Dermis blood vessel endothelial cell (primary cell): ENCODE results near the gene RORB. TPM values are rescaled to one million over a fixed set of nuclear protein-coding genes. Genes with fewer than 3 reads are reported as not detected.

Experiments used
- DNase-seq: peaks from one replicate; pipeline ENCODE4 v3.0.0; 2010
- total RNA-seq: library from RNA; depleted of rRNA; stranded (reverse); fragments of >200 nt; gene quantifications from 2 replicates; pipeline ENCODE4 v1.2.3, GENCODE V29; 2014

RORB gene
- total RNA-seq, 1 donor from 2014 or later = under 0.01 TPM

DNA sequence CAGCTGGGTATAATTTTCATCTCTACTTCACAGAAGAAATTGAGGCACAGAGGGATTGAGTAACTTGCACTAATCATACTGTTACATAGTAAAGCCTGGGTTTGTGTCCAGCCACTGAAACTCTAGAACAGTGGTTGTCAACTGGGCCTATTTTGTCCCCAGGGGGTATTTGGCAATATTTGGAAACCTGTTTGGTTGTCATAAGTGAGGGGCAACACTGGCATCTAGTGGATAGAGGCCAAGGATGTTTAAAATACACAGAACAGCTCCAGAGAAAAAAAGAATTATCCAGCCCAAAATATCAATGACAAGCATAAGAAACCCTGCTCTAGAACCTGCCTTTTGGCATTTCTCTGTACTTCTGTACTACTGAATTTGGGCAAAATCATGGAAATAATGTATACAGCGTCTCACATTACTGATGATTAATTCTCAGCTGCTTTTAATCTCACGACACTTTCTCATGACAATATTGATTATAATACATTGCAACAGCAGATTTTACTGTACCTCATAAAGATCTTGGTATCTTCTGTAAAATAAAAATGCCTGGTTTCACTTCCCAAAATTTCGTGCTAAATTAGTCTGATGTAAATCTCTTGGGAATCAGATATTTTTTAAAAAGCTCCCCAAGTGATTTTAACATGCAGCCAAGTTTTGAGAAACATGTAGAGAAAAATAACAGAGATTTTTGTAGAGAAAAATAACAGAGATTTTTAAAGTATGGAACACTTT, 112.7 kb downstream of the RORB start:
- DNase-seq = no peak

DNA sequence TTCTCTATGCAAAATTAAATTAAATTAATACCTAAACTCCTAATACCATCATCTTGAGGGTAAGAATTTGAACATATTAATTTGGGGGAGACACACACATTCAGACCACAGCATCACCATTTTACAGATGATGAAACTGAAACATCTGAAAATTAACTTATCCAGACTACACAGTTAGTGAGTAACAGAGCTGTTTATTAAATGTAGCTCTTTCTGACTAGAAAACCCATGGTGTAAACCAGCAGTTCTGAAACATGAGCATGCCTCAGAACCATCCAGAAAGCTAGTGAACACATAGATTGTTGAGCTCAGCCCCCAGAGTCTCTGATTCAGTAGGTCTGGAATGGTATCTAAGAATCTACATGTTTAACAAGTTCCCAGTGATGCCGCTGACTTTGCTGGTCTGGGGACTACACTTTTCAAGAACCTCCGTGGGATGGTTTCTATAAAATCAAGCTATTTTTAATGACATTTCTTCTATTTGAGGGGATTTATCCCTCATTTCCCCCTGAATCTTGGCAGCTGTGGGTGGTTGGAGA, 113.5 kb downstream of the RORB start:
- no peak for DNase-seq

DNA sequence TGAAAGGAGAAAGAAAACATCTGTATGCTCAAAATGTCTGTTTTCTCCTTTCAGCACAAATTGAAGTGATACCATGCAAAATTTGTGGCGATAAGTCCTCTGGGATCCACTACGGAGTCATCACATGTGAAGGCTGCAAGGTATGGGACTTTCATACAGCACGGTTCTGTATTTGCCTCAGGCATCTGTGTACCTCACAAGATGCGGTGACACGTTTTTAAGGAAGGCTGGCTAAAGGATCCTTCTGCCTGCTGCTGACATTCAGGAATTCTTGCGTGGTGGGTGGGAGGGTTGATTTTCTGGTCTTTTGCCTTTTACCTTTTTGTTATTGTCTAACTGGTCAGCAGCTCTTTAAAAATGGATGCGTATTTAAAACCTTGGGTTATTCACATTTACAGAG, 133.1 kb downstream of the RORB start:
- no peak for DNase-seq

DNA sequence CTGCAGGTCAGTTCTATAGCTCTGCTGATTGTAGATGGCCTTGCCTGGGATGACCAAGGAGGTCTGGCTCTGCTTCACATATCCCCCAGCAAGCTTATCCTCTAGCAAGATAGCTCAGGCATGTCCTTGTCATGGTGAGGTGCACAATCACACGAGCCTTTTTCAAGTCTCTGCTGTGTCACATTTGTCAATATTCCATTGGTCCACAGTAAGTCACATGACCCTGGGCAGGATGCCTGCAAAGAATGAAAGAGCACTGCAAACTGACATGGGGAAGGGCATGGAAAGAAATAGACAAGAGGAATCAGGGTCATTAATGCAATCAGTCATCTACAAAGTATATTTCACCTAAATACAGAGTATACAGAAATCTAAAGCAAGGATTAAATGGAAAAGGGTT, 142.0 kb downstream of the RORB start:
- DNase-seq = no peak

DNA sequence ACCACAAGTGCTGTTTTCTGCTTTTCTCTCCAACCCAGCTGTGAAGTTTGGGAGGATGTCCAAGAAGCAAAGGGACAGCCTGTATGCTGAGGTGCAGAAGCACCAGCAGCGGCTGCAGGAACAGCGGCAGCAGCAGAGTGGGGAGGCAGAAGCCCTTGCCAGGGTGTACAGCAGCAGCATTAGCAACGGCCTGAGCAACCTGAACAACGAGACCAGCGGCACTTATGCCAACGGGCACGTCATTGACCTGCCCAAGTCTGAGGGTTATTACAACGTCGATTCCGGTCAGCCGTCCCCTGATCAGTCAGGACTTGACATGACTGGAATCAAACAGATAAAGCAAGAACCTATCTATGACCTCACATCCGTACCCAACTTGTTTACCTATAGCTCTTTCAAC, 145.2 kb downstream of the RORB start:
- no peak for DNase-seq

DNA sequence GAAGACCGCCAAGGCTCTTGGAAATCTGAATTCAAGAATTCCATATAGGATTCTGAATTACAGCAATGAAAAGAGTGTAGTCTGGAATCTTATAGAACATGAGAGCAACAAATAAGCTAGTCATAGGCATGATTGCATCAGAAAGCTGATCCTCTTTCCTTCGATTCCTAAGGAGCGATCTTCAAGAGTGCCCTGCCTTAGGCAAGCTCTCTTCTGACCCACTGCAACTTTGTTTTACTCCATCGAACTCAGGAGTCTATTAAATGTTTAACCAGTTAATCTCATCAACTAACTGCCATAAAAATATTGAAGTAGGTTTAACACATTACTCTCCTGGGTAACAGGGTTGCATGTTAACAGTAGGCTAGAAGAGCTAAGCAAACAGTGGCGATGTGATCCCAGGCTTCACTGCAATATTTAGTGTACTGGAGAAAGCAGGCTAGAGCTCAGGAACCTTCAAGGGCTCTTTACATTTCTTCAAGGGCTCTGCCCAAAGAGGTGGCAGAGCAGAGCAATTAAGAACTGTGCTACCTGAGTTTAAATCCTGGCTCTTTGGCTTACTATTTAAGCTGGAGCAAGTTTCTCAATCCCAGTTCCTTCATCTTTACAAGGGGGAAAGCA, 146.3 kb downstream of the RORB start:
- DNase-seq = no peak

DNA sequence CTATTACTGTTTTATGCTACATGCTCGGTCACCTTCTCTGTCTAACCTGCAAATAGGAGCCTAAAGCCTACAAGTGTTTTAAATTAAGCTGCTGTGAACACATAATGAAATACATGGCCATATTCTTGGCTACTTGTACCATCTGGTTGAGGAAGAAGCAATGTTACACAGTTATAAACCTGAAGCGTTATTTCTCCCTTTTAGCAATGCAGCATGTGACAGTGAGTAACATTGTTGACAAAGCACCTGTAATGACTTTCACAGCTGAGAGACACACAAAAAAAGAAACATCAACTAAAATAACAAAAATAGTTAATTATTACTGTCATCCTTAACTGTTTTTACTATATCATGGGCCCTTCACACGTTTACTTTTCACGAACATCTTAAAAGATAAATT, 146.9 kb downstream of the RORB start:
- DNase-seq = no peak

DNA sequence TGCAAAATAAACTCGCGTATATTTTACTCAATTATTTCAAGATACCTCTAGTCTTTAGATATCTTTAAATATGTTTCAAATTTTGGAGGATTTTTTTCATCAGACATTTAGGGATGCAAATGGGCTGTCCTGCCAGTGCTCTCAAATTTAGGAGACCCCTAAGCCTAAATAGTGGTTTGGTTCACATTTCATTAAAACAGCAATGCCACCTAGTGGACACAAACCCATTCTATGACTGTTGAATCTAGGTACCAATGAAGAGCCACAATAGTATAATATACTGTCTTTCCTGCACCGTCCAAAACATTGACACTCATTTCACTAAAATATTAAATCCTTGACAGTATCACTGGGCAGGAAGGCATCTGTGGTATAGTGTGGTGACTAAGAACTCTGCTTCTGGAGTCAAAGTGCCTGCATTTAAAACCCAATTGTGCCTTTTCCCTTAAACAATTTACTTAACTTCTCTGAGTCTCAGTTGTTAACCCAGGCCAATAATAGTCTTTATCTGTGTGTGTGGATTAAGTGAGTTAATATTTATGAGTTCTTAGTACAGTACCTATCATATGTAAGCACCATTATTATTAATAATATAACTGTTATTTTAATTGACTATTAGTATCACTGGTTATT, 148.0 kb downstream of the RORB start:
- DNase-seq = peak; percentile 28

DNA sequence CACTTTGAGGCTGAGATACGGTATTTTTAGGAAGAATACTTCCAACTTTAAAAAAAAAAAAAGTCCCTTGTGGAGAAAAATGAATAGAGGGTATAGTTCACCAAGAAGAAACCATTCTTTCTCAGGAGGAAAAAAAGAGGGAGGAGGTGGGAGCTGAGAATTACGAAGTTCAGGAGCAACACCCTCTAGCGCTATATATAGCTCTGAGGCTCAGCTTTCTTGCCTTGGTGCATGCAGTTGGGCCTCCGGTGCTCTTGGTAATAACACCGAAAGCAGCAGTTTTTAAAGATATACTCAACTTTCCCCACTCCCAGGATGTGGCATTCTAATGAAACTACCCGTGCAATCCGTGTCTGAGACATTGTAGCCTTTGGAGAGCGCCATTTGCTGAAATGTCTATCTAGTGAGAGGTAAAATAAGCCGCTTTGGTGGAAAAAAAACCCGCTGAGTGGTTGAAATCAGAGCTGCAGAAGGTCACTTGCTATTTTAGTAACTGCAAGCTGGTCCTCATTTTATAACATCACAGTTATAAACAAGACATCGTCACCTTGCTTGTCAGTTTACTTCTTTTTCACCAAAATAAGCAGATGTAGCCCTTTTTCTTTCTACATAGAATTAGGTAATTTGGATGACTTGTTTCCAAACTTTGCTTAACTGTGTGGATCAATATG, 156.4 kb downstream of the RORB start:
- DNase-seq = no peak

DNA sequence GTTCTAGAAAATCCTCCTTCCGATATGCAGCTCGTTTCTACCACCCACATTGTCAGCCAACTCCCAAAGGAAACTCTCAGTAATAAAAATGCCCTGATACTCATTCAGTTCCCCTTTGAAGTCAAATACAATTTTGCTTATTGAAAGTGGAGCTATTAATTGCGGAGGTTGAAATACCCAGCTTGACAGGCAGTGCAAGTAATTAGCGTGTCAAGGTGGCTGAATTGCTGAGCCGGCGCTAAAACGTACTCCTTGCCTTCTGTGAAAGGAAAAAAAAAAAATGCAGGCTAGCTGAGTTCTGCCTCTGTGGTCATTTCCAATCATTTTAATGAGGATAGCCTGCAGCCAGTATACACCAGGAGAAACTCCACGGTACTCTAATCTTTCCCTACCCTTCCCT, 165.5 kb downstream of the RORB start:
- no peak for DNase-seq

DNA sequence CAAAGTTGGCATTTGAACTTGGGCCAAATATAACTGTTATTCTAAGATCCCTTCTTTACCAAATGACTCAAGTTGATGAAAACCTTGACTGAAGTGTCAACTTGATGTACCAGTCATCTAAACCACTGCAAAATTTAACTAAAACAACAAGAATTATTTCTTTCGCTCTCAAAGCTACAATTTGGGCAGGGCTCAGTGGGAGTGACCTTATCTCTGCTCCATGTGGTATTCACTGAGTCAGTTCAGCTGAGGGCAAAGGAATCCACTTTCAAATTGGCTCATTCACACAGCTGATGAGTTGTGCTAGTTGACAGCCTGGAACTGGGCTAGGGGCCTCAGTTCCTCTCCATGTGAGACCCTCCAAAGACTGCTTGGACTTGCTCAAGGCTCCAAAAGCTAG, 166.3 kb downstream of the RORB start:
- no peak for DNase-seq

DNA sequence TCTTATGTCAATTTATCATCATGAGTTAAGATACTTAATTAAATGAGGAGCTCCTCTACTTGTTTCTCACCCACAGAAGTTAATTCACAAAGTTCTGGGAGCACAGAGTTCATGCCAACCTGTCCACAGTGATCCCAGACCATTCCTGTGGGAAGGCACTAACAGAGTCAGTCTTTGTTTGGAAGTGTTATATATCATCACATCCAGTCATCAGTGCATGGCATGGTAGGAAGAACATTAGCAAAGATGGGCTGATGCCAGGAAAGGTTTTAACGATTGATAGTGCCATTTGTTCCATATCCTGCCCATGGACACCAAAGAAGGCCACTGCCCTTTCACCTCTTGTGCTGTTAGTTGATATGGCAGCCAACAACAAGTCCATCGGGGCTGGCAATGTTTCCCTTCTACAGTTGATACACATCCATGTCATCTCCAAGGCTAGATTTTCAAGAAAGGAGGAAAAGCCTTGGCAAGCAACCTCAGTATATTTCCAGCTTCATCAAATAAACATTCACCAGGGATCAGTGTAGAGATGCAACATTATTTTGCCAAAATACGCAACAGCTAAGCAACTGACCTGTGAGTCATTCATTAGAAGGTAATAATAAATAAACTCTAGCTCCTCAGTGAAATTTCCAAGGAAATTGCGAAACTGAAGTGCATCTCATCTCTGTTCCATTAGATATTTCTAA, 169.6 kb downstream of the RORB start:
- no peak for DNase-seq

DNA sequence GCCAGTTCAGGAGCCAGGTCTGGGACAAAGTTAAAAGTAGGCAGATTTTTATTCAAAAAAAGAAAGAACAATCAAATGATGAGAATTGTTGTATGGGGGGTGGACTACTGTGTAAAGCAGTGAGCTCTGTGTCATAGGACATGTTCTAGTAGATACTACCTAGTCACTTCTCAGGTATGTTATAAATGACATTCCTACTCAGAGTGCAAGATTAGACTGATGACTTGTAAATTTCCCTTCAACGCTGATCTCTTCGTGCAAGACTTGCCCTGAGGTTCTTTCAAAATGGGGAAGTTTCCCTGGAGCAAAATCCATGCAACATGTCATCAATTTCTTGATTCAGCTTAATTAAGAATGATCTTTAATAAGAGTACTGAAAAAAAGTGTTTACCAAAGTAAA, 175.1 kb downstream of the RORB start:
- no peak for DNase-seq

DNA sequence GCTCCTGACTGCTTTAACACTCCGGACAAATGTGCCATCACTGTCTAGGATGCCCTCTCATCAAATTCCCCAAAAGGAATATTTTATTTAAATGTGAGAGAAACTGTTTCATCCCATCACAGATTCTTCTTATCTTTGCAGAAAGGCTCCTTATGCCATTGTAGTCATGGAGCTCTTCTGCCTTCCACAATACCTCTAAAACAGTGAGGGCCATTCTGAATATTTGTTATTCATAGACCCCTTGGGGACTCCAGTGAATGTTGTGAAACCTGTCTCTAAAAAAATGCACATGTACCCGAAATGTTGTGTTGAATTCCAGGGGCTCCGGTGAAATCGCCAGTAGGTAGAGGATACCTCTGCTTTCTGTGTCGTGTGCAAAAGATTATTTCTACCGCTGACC, 176.9 kb downstream of the RORB start:
- no peak for DNase-seq

DNA sequence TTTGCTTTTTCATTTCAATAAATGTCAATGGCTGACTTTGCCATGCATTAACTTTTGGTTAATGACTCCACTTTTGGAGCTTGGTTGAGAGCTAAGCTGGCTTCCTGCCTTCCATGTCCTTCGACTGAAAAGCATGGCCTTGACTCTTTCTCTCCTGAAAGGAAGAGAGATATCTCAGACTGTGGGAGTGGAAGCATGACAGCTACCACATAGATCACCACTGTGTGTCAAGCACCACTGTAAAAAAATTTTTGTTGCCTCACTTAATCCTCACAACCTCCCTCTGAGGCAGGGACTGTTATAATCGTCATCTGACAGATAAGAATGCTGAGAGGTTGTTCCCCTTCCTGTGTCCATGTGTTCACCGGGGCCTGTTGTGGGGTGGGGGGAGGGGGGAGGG, 184.8 kb downstream of the RORB start:
- DNase-seq = no peak

DNA sequence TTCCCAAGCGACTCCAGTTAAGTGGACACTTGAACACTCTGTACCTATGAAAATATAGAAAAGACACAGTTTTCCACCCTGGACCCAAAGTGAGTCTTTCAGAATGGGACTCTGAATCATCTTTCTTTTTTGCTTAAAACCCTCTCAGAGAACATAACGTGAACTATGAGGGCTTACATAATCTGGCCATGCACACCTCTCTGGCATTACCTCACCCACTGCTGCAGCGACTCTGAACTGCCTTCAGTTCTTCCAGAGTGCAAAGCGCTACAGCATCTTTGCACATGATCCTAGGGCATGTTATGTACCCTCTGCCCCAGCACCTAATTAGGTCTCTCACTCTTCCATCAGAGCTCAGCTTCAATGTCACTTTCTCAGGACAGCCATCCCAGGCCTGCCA, 186.2 kb downstream of the RORB start:
- no peak for DNase-seq

DNA sequence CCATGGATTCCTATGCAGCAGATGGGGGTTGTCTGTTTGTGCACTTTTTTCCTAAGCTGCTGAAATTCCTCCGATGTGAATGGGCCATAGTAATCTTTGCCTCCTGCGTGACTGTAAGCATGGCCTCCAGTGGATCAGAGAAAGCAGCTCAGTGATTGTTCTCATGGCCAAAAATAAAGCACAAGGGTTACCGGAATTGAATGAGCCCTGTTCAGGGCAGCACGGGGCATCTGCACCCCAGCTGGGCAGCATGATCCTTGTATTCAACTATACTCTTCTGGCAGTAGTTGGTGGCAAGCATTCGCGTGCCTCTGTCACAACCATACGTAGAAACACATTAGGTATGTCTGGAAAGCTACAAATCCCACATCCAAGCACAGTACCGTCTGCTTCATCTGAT, 193.9 kb downstream of the RORB start:
- DNase-seq = no peak

DNA sequence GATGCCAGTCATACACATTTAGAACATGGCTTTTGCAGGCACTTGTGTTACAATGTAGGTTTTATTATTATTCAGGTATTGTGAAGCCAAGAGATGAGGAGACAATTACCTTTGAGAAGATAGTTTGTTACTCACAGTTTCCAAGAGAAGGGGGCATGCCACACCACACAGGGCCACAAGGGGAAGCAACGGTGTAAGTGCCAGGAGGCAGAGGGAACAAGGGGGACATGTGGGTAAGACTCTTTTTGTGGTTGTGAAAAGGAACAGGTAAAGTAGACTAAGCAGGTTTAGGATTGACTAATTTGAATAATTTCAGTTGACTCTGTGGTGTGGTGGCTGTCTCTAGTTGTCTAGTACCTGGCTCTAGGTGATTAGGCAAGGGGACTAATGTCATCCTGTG, 199.4 kb downstream of the RORB start:
- no peak for DNase-seq

DNA sequence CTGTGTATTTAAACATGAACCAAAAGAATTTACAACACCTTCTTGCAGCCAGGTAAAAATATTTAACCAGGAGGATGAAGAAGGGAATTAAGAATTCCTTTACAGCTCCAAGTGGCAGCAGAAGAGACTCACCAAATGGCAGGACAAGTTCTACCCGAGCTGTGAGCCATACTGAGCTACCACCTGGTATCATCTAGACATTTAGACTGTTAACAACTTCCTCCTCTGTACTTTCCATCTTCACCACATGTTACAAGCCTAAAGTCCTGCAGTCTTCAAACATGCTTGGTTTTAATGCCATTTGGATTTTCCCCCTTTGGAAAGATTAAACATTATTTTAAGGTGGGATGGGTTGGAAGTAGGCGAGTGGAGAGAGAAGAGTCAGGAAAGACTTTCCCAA, 200.4 kb downstream of the RORB start:
- no peak for DNase-seq

DNA sequence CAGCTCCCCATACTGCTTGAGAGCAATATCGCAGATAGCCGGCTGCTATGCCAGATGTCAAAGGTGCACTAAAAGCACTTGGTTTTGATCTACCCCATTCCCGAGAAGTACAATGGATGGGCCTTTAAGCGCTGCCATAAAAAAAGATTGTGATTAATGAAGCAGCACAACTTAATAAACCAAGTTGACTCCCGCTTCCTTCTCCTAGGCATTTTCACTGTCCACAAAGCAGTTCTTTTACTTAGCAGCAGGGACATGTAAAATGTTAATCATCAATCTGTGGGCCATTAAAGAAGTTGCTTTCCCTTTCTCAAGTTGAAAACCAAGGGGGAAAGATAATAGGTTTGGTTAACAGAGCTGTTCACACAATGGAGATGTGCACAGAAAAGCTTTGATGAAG, 214.2 kb downstream of the RORB start:
- DNase-seq = no peak

DNA sequence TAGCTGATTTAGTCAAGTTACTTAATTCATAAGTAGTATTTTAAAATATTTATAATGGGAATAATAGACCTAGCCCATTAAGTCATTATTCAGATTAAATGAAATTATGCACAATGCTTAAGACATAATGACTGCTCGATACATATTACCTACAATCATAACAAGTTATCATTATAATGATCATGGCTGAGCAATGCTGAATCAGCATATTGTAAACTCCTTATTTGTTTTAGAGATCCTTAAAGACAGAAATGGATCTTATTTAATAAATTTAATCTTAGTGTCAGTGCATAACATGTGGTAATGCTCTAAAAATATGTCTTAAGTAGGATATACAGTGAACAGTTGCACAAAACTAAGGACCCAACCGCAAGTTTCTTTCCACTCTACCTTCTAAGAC, 221.6 kb downstream of the RORB start:
- no peak for DNase-seq

DNA sequence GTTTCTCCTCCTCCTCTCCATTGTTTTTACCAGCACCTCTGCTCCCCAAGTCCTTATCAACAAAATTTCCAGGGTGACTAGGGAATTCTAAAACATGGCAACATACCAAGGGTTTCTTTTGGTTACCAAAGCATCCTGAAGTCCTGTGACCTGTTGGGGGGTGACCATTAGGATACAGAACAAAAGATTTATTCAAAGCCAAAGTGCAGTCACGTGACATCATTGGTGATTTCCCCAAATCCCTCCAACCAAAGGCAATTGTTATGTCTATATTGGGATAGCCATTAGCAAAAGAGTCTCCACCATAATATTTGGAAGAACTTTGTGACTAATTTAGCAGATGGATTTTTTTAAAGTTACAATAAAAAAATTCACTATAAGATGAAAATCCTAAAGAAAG, 222.2 kb downstream of the RORB start:
- no peak for DNase-seq
